GM18873 (cell line): ENCODE results near the gene LCE2A.
"Not testable (repeated sequence)": the region's sequence is repeated elsewhere in the genome, so short reads cannot be mapped to it uniquely, and the experiment has no call there.

Experiments
- ATAC-seq: cut with Tn5 transposase; IDR thresholded peaks from one replicate; pipeline ENCODE4 v1.9.1; 2021; ENCODE audit warnings: mild to moderate bottlenecking, moderate library complexity, moderate number of reproducible peaks; ENCODE audit not compliant: unreplicated experiment, low FRiP score

Gene LCE2A, protein sequence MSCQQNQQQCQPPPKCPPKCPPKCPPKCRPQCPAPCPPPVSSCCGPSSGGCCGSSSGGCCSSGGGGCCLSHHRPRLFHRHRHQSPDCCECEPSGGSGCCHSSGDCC

DNA sequence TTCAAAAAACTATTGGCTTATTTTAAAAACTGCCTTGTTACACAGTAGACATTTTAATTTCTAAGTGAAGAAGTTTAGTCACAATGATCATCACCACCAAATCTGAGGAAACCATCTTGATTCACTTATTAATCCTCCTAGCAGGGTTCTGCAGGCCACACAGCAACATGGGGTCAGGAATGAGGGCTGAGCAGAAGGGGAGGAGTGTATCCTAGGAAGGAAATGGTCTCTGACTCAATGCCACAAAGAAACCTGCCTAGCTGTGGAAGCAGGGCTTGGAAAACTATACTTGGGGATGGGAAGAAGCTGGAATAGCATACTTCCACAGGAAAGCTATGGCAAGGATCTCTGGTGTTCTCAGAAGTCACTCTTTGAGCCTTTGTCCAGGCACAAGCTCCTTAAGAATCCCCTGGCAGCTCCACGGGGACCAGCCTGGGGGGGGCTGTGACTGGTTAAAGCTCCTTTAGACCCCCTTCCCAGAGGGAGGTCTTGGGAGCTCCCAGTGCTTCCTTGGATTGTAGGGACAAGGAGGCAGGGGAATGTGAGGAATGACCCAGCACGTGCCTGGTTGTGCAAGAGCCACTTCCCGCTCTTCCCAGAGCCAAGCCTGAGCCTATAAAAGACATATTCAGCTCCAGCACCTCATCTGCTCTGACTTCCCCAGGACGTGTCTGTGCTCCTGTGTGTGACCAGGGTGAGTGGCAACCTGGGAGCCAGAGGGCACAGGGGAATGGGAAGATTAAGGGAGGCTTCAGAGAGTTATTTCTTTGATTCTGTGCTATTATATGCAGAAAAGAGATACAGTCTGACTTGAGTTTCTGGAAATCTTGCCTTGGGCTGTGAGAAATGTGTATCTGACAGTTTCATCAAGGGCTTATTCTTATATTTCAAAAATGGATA lies at the start of gene LCE2A:
Gene LCE2A, plus strand, starts transcription at position 645 of the 900 bp plus-strand sequence. CDS start 557 bp downstream, outside the sequence.
- no peak for ATAC-seq

DNA sequence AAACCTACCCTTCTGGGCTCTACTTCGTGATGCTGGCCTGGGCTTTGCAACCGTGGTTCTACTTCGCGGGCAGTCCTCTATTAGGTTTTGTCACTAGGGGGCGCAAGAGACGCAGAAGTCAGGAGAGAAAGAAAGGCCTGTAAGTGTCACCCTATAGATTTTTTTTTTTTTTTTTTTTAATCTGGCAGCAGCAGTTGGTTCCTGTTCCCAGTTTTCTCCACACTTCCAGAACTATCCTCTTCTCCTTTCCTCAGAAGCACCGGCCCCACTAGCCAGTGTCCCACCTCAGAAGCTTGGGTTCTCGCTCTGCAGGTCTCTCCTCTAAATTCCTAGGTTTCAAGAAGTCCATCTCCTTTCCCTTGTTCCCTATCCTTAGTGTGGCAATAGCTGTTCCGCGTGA lies 44.0 kb upstream of the LCE2A start:
- ATAC-seq, result no peak

DNA sequence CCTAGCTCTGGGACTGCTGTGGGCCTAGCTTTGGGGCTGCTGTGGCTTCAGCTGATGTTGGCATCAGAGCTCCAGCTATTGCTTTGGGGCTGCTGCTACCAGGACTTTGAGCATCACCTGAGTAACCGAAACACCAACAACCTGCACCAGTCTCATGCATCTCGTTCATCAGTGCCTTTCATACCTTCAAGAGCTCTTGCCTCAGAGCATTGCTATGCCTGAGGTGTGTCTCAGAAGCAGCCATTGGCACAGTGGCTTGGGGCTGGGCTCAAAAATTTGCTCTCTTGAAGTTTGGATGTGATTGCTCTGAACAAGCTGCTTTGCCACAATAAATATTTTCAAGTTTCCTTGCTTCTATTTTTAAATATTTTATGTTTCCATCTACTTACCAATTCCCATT lies 41.7 kb upstream of the LCE2A start:
- ATAC-seq, result no peak

DNA sequence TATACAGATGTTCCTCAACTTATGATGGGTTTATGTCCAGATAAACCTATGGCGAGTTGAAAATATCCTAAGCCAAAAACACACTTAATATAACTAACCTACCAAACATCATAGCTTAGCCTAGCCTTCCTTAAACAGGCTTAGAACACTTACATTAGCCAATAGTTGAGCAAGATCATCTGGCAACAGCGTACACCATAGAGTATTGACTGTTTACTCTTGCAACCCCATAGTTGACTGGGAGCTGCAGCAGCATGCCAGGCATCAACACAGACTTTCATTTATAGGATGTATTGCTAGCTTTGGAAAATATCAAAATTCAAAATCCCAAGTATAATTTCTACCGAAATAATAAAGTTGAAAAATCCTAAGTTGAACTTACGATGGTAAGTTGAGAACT lies 40.5 kb upstream of the LCE2A start:
- ATAC-seq, result no peak

DNA sequence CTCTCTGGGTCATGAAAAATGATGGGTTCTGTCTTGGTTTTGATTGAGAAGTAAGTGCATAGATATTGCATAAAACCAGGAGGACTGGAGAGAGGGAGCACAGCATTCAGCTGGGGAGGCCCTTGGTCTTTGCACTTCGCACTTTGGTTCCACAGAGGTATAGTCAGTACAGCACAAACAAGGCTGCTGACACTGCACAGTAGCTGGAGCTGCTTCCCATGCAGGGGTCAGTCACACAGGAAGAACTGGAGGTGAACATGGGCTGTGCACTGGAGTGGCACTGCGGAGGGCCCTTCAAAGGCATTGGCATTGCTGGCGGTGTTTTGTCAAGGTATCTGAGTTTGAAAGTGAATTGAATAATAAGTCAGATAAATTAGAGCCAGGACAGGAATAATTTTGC lies 39.5 kb upstream of the LCE2A start:
- no peak for ATAC-seq

DNA sequence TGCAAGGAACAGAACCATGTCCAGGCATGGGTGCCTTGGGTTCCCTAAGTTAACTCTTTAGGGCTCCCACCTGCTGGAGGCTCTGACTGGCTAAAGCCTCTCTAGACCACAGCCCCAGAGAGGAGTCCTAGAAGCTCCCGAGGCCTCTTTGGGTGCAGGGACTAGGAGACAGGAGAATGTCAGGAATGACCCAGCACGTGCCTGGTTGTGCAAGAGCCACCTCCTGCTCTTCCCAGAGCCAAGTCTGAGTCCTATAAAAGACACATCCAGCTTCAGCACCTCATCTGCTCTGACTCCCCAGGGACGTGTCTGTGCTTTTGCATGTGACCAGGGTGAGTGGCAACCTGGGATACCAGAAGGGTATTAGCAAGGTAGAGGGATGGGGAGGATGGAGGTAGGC lies 35.0 kb upstream of the LCE2A start, which contains the start of gene LCE2D:
Gene LCE2D, plus strand, starts transcription at position 283 of the 400 bp plus-strand sequence. CDS start 726 bp downstream, outside the sequence.
- no peak for ATAC-seq

DNA sequence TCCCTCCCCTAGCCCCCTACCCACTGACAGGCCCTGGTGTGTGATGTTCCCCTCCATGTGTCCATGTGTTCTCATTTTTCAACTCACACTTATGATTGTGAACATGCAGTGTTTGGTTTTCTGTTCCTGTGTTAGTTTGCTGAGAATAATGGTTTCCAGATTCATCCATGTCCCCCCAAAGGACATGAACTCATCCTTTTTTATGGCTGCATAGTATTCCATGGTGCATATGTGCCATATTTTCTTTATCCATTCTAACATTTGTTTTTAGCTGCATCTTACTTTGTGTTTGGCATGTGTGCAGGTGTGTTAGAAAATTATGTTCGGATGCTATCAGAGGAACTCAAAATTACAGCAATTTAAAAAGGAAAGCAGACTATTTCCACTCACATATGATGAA lies 32.0 kb upstream of the LCE2A start:
- not testable (repeated sequence) for ATAC-seq

DNA sequence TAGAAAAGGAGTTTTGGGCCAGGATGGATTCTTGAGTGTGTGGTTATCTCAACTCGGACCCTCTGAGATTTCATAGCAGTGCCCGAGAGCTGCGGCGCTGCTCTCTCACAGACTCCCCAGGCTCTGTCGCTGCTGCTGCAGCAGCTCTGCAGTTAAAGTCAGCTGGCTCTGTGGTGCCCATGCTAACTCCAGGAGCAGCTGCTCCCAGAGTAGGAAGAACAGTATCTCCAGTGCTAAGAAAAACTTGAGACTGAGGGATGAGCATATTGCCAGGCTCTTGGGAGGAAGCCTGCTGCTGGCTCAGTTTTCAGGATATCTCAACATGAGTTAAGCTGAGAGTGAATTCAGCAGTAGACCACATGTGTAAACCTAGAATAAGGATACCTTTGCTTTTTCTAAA lies 30.5 kb upstream of the LCE2A start:
- no peak for ATAC-seq

DNA sequence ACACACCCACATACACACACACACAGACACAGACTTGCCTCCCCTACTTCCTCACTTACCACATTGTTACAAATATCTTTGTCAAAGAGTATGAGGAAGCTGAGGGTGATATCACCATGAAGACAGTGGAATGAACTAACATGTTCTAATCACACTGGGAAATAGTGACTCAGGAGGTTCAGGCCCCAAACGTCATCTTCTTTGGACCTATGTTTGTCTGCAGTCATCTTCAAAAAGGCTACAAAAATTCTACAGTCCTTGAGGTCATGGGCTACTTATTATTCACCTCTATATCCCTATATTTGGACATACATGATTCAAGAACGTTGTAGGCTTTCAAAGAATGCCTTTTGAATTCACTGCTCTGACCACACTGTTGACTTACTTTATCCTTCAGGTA lies 25.1 kb upstream of the LCE2A start:
- no peak for ATAC-seq

DNA sequence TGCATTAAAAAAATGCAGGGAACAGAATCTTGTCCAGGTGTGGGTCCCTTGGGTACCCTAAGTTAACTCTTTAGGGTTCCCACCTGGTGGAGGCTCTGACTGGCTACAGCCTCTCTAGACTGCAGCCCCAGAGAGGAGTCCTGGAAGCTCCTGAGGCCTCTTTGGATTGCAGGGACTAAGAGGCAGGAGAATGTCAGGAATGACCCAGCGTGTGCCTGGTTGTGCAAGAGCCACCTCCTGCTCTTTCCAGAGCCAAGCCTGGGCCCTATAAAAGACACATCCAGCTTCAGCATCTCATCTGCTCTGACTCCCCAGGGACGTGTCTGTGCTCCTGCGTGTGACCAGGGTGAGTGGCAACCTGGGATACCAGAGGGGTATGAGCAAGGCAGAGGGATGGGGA lies 23.2 kb upstream of the LCE2A start, which contains the start of gene LCE2C:
Gene LCE2C, plus strand, starts transcription at position 297 of the 400 bp plus-strand sequence. CDS start 737 bp downstream, outside the sequence.
- ATAC-seq, result not testable (repeated sequence)

DNA sequence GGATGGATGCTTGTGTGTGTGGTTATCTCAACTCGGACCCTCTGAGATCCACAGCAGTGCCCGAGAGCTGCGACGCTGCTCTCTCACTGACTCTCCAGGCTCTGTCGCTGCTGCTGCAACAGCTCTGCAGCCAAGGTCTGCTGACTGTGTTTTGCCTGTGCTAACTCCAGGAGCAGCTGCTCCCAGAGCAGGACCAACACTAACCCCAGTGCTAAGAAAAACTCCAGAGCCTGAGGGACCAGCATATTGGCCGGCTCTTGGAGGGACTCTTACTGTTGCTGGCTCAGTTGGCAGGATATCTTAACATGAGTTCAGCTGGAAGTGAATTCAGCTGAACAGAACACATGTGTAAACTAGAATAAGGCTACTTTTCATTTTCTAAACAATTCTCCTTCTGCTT lies 18.7 kb upstream of the LCE2A start:
- ATAC-seq, result no peak

DNA sequence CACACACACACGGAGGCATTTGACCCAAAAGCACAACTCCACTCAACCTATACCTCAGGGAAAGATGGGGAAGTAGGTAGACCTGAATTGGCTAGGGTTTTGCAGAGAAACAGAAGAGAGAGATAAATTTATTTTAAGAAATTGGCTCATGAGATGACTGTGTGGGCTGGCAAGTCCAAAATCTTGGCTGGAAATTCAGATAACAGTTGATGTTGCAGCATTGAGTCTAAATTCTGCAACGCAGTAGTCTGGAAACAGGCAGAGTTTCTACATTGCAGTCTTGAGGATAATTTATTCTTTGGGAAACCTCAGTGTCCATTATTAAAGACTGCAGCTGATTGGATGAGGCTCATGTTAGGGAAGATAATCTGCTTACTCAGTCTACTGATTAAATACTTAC lies 16.5 kb upstream of the LCE2A start:
- no peak for ATAC-seq

DNA sequence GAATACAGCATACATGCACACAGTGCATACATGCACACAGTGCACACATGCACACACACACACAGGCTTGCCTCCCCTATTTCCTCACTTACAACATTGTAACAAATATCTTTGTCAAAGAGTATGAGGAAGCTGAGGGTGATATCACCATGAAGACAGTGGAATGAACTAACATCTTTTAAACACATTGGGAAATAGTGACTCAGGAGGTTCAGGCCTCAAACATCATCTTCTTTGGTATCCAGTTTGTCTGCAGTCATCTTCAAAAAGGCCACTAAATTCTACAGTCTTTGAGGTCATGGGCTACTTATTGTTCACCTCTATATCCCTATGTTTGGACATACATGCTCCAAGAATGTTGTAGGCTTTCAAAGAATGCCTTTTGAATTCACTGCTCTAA lies 14.3 kb upstream of the LCE2A start:
- no peak for ATAC-seq

DNA sequence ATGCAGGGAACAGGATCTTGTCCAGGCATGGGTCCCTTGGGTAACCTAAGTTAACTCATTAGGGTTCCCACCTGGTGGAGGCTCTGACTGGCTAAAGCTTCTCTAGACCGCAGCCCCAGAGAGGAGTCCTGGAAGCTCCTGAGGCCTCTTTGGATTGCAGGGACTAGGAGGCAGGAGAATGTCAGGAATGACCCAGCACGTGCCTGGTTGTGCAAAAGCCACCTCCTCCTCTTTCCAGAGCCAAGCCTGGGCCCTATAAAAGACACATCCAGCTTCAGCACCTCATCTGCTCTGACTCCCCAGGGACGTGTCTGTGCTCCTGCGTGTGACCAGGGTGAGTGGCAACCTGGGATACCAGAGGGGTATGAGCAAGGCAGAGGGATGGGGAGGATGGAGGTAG lies 12.3 kb upstream of the LCE2A start, which contains the start of gene LCE2B:
Gene LCE2B, plus strand, starts transcription at position 301 of the 400 bp plus-strand sequence. CDS start 721 bp downstream, outside the sequence.
- not testable (repeated sequence) for ATAC-seq

DNA sequence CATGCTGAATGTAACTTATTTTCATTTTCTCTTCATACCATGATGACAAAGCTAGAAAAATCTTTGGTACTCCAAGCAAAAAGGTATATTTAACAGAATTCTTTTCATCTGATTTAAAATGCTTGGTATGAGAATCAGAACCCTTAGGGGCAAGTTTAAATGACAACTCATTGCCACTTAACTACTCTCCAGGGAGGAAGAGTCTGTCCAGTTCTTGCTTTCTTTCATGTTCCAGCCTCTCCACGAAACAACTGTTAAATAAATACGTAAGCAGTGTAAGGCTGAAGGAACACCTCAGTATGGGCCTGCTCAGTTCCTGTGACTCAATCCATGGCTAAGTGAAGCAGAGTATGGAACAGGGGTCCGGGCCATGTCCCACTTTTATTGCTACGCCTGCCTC lies 1.6 kb downstream of the LCE2A start:
- ATAC-seq, result no peak

DNA sequence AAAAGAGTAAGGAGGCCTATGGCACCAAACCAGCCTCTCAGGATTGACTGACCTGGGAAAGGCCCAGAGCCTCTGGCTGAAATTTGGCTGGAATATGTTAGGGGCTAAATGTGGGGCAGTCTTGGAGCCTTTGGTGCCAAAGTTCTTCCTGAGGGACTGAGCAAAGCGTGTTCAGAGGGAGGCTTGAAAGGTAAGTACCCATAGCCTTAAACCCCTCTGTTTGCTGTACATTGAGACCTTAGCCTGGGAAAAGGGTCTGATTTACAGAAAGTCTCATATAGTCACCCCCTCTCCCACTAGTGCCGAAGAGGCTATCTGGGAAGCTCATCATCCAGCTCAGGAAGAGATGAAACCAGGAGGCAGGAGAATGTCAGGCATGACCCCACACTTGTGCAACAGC lies 9.7 kb downstream of the LCE2A start, which contains the start of gene LCE4A:
Gene LCE4A, plus strand, starts transcription at position 301 of the 400 bp plus-strand sequence. CDS start 916 bp downstream, outside the sequence.
- ATAC-seq, result no peak

DNA sequence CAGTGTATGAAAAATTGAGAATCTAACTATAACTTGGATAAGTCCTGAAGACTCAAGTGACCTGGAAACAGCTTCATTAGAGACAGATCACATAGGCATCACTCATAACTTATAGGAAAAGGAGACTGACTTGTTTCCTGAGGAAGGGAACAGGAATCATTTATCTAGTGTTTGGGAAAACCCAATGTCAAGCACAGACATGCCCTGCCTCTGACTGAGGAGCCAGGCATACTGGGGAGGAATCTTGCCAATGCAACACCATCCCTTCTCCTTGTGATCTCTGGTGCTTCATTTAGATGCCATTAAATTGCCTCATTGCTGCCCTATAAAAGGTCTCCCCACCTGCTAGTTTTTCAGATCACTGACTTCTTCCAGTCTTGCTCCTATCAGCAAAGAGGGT lies 20.1 kb downstream of the LCE2A start:
- ATAC-seq, result no peak

DNA sequence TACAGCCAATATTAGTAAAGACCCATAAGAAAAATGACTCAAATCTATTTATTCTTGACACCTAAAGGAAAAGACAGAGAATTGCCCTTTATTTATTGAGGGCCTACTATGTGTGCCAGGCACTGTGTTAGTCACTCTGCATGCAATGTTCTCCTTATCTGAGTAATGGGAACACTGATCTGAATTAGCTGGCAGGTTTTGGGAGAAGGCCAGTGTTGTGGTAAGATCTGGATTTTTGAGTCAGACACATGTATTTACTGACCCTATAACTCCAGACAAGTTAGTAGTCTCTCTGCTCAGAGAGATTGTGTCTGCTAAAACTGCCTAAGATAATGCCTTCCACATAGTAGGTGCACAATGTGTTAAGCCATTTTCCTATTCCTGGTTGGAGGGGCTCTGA lies 27.1 kb downstream of the LCE2A start:
- ATAC-seq, result no peak

DNA sequence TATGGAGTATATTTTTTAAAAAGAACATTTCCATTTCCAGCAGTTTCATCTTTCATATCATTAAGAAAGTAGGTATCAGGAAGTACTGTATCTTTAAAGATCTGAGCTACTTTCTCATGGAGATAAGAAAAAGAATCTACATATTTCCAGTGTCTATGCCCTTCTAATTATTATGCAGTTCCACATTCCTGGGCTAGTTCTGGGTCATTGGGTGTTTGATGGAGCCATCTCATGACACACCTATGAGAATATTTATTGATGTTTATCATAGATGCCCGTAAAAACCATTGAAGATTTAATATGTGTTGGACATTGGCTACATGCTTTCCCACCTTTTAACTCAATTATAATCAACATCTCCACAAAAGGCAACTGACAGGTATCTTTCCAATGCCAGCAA lies 30.8 kb downstream of the LCE2A start:
- no peak for ATAC-seq

DNA sequence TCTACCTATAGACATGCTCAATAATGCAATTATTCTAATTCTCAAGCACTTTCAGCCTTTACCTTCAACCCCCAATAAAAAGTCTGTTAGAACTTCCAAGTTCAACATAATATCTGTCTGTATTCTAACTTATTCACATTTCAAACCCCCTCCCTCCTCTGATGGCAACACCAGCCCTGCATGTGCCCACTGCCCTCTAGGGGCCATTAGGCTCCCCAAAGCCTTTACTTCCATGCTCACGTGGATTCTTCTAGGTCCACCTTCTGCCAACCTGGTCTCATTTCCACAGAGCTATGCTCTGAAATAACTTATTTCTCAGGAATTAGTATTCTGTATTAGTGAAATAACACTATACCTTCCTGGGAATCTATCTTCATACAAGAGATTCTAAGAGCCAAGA lies 37.5 kb downstream of the LCE2A start:
- no peak for ATAC-seq

DNA sequence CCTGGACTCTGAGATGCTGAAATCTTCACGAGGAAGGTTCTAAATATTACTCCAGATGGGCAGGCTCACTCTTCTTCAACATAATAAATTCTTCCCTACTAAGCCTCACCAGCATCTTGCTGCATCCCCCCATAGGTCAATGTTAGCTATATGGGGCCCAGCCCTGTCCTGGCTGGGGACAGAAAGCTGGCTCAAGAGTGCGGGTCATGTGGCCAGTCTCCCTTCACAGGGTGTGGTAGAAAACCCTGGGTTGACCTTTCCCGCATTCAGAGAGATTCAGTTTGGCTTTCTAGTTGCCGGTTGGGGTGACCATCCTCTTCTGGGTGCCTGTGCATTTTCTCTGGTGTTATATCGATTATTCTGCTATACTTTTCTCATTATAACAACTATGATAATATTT lies 39.9 kb downstream of the LCE2A start:
- ATAC-seq, result no peak

DNA sequence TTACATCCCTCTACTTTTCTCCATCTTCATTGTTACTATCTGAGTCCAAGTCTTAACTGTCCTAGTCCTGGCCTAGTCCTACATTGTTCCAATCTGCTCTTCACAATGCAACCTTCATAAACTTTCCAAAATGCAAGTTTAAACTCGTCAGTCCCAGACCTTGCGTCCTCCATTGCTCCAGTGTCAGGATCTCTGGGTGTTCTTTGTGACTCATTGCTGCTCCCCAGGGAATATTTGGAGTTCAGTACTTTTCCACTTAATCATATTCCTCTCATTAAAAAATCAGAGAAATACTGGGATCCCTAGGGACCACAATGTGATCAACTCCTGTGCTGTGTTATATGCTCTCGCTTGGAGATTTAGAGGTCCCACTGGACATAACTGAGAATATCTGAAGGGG lies 41.7 kb downstream of the LCE2A start:
- no peak for ATAC-seq
